ENCODE results near the gene STX8.

Gene STX8

DNA sequence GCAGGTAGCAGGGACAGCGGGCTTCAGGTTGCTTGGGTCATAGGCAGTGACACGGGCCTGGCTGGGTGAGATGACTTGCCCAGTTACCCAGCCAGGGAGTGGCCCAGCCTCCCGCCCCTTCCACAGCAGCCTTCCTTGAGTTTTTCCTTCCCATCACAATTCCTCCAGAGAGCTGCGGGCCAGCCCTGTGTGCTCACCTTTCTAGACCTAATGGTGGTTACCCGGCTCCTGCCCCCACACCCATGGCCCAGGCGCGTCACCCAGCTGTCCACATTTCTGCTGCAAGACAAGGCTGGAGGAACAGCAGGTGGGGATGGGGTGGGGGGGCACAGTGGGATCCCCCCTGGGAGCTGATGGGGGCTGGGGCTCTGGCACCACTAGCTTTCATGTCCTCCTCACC, 351.1 kb downstream of the STX8 start:
- no peak overlapping the region for H3K27ac ChIP-seq (ENCODE audit: extremely low read depth, low read depth, low read length)
- H3K9me3 ChIP-seq (ENCODE audit: control insufficient read depth, insufficient read depth, low read depth, low read length) = no peaks in the 10 kb centered on the region
- TF ChIP-seq KLF7 (tag by site-specific recombination; IDR thresholded peaks at IDR 0.05; ENCODE audit: borderline replicate concordance) (no peak), ZNF394 (tag by site-specific recombination; IDR thresholded peaks at IDR 0.05; ENCODE audit: borderline replicate concordance) (no peak), KLF1 (tag by site-specific recombination; IDR thresholded peaks at IDR 0.05) (no peak), ZNF530 (tag by site-specific recombination; IDR thresholded peaks at IDR 0.05; ENCODE audit: low read depth) (no peak), PRDM1 (tag by site-specific recombination; IDR thresholded peaks at IDR 0.05) (no peak), ZNF548 (tag by site-specific recombination; IDR thresholded peaks at IDR 0.05) (no peak), ZNF24 (tag by site-specific recombination; IDR thresholded peaks at IDR 0.05) (no peak), ZNF571 (tag by site-specific recombination; IDR thresholded peaks at IDR 0.05) (no peak), ZNF626 (tag by site-specific recombination; IDR thresholded peaks at IDR 0.05) (no peak), ZFP3 (tag by site-specific recombination; IDR thresholded peaks at IDR 0.05; ENCODE audit: low read depth) (no peak), ZNF221 (tag by site-specific recombination; IDR thresholded peaks at IDR 0.05; ENCODE audit: borderline replicate concordance) (no peak), ZNF830 (tag by site-specific recombination; IDR thresholded peaks at IDR 0.05; ENCODE audit: low read depth) (no peak)
- TF ChIP-seq, protein P1, sequence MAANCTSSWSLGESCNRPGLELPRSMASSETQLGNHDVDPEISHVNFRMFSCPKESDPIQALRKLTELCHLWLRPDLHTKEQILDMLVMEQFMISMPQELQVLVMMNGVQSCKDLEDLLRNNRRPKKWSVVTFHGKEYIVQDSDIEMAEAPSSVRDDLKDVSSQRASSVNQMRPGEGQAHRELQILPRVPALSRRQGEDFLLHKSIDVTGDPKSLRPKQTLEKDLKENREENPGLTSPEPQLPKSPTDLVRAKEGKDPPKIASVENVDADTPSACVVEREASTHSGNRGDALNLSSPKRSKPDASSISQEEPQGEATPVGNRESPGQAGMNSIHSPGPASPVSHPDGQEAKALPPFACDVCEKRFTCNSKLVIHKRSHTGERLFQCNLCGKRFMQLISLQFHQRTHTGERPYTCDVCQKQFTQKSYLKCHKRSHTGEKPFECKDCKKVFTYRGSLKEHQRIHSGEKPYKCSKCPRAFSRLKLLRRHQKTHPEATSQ (tag by site-specific recombination; IDR thresholded peaks at IDR 0.05) = no peak
- TF ChIP-seq, protein P2, sequence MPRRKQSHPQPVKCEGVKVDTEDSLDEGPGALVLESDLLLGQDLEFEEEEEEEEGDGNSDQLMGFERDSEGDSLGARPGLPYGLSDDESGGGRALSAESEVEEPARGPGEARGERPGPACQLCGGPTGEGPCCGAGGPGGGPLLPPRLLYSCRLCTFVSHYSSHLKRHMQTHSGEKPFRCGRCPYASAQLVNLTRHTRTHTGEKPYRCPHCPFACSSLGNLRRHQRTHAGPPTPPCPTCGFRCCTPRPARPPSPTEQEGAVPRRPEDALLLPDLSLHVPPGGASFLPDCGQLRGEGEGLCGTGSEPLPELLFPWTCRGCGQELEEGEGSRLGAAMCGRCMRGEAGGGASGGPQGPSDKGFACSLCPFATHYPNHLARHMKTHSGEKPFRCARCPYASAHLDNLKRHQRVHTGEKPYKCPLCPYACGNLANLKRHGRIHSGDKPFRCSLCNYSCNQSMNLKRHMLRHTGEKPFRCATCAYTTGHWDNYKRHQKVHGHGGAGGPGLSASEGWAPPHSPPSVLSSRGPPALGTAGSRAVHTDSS (tag by site-specific recombination; IDR thresholded peaks at IDR 0.05) = no peak
- TF ChIP-seq, protein P3, sequence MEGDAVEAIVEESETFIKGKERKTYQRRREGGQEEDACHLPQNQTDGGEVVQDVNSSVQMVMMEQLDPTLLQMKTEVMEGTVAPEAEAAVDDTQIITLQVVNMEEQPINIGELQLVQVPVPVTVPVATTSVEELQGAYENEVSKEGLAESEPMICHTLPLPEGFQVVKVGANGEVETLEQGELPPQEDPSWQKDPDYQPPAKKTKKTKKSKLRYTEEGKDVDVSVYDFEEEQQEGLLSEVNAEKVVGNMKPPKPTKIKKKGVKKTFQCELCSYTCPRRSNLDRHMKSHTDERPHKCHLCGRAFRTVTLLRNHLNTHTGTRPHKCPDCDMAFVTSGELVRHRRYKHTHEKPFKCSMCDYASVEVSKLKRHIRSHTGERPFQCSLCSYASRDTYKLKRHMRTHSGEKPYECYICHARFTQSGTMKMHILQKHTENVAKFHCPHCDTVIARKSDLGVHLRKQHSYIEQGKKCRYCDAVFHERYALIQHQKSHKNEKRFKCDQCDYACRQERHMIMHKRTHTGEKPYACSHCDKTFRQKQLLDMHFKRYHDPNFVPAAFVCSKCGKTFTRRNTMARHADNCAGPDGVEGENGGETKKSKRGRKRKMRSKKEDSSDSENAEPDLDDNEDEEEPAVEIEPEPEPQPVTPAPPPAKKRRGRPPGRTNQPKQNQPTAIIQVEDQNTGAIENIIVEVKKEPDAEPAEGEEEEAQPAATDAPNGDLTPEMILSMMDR (tag by site-specific recombination; IDR thresholded peaks at IDR 0.05) = no peak
- TF ChIP-seq, protein P4, sequence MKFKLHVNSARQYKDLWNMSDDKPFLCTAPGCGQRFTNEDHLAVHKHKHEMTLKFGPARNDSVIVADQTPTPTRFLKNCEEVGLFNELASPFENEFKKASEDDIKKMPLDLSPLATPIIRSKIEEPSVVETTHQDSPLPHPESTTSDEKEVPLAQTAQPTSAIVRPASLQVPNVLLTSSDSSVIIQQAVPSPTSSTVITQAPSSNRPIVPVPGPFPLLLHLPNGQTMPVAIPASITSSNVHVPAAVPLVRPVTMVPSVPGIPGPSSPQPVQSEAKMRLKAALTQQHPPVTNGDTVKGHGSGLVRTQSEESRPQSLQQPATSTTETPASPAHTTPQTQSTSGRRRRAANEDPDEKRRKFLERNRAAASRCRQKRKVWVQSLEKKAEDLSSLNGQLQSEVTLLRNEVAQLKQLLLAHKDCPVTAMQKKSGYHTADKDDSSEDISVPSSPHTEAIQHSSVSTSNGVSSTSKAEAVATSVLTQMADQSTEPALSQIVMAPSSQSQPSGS (tag by site-specific recombination; IDR thresholded peaks at IDR 0.05; ENCODE audit: low read depth) = no peak
- TF ChIP-seq, protein P5, sequence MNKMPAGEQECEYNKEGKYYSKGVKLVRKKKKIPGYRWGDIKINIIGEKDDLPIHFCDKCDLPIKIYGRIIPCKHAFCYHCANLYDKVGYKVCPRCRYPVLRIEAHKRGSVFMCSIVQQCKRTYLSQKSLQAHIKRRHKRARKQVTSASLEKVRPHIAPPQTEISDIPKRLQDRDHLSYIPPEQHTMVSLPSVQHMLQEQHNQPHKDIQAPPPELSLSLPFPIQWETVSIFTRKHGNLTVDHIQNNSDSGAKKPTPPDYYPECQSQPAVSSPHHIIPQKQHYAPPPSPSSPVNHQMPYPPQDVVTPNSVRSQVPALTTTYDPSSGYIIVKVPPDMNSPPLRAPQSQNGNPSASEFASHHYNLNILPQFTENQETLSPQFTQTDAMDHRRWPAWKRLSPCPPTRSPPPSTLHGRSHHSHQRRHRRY (tag by site-specific recombination; IDR thresholded peaks at IDR 0.05) = no peak
- TF ChIP-seq, protein P6, sequence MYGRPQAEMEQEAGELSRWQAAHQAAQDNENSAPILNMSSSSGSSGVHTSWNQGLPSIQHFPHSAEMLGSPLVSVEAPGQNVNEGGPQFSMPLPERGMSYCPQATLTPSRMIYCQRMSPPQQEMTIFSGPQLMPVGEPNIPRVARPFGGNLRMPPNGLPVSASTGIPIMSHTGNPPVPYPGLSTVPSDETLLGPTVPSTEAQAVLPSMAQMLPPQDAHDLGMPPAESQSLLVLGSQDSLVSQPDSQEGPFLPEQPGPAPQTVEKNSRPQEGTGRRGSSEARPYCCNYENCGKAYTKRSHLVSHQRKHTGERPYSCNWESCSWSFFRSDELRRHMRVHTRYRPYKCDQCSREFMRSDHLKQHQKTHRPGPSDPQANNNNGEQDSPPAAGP (tag by site-specific recombination; IDR thresholded peaks at IDR 0.05) = no peak
- TF ChIP-seq, protein P7, sequence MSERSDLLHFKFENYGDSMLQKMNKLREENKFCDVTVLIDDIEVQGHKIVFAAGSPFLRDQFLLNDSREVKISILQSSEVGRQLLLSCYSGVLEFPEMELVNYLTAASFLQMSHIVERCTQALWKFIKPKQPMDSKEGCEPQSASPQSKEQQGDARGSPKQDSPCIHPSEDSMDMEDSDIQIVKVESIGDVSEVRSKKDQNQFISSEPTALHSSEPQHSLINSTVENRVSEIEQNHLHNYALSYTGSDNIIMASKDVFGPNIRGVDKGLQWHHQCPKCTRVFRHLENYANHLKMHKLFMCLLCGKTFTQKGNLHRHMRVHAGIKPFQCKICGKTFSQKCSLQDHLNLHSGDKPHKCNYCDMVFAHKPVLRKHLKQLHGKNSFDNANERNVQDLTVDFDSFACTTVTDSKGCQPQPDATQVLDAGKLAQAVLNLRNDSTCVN (tag by site-specific recombination; optimal IDR thresholded peaks at IDR 0.05) = no peak
- no peak overlapping the region for H3K4me3 ChIP-seq (ENCODE audit: low read depth, low read length)
- ChIA-PET POLR2A (no interaction called here), CTCF (no interaction called here)
- peaks cover 8 to 32% of the 10 kb centered on the region in 2 experiments; a peak in 2 of 3 replicates for H3K36me3 ChIP-seq (ENCODE audit: control insufficient read depth in 2 of 2, insufficient read depth in 1 of 2, low read length in 2 of 2)
- no peaks in the 10 kb centered on the region for H3K4me1 ChIP-seq (ENCODE audit: control insufficient read depth, insufficient read depth, low read length)

Measured in HEK293 (cell line).